ENCODE results near the gene EXOC2.

GRCh38 chr6:502761-503160 lies 190.2 kb downstream of the EXOC2 start:
- TF ChIP-seq CTCF (IDR thresholded peaks at IDR 0.05): no peak
- no peak for TF ChIP-seq POLR2A (IDR thresholded peaks at IDR 0.05)

Data from Peyer's patch (tissue), 4 donors.